ENCODE measurements around the gene ENOPH1.

The ENOPH1 gene

GRCh38 chr4:82428526-82428968, 1.8 kb upstream of the ENOPH1 start:
- no peak for DNase-seq (ENCODE audit: low read depth)

GRCh38 chr4:82428969-82429727, 1.2 kb upstream of the ENOPH1 start:
- peak; percentile 87 for DNase-seq (ENCODE audit: low read depth)

GRCh38 chr4:82429728-82430192, 630 bp upstream of the ENOPH1 start:
- DNase-seq (ENCODE audit: low read depth), result peak; percentile 63

GRCh38 chr4:82430964-82431745, 765 bp downstream of the ENOPH1 start:
- peak; percentile 30 for DNase-seq (ENCODE audit: low read depth)

- no peak for DNase-seq (ENCODE audit: low read depth)
Observed at GRCh38 chr4:82431831-82432230, 1.4 kb downstream of the ENOPH1 start.

- no peak for DNase-seq (ENCODE audit: low read depth)
Observed at GRCh38 chr4:82432596-82432995, 2.2 kb downstream of the ENOPH1 start.

- no peak for DNase-seq (ENCODE audit: low read depth)
Observed at GRCh38 chr4:82433791-82434190, 3.4 kb downstream of the ENOPH1 start.

GRCh38 chr4:82434949-82435348, 4.6 kb downstream of the ENOPH1 start:
- no peak for DNase-seq (ENCODE audit: low read depth)

- no peak for DNase-seq (ENCODE audit: low read depth)
Observed at GRCh38 chr4:82436130-82436529, 5.7 kb downstream of the ENOPH1 start.

- no peak for DNase-seq (ENCODE audit: low read depth)
Observed at GRCh38 chr4:82436780-82437179, 6.4 kb downstream of the ENOPH1 start.

GRCh38 chr4:82437285-82438005, 7.1 kb downstream of the ENOPH1 start:
- no peak for DNase-seq (ENCODE audit: low read depth)

- no peak for DNase-seq (ENCODE audit: low read depth)
Observed at GRCh38 chr4:82439088-82439487, 8.7 kb downstream of the ENOPH1 start.

- DNase-seq (ENCODE audit: low read depth), result no peak
Observed at GRCh38 chr4:82447886-82448285, 17.5 kb downstream of the ENOPH1 start.

GRCh38 chr4:82450966-82451755, 20.8 kb downstream of the ENOPH1 start:
- DNase-seq (ENCODE audit: low read depth), result no peak

GRCh38 chr4:82452026-82452425, 21.6 kb downstream of the ENOPH1 start:
- no peak for DNase-seq (ENCODE audit: low read depth)

GRCh38 chr4:82457266-82457665, 26.9 kb downstream of the ENOPH1 start:
- no peak for DNase-seq (ENCODE audit: low read depth)

GRCh38 chr4:82458729-82459128, 28.3 kb downstream of the ENOPH1 start:
- DNase-seq (ENCODE audit: low read depth), result no peak

GRCh38 chr4:82461710-82462109, 31.3 kb downstream of the ENOPH1 start:
- DNase-seq (ENCODE audit: low read depth), result no peak

GRCh38 chr4:82462415-82462831, 32.0 kb downstream of the ENOPH1 start:
- DNase-seq (ENCODE audit: low read depth), result peak; percentile 74

GRCh38 chr4:82463221-82463620, 32.8 kb downstream of the ENOPH1 start:
- no peak for DNase-seq (ENCODE audit: low read depth)

GRCh38 chr4:82467471-82467870, 37.1 kb downstream of the ENOPH1 start:
- DNase-seq (ENCODE audit: low read depth), result no peak
